Peyer's patch (tissue), 4 donors: Measurements from ENCODE around the gene FGR.

ENCODE experiments used
- CTCF ChIP-seq, 6 experiments: fragments of 450-650 bp in 4 of 6; fragments of 200-600 bp in 2 of 6; sonication (generic) in 1 of 6; IDR thresholded peaks; one replicate each; pipeline ENCODE4 v1.5.1; 2017 to 2019; ENCODE audit warnings: antibody characterized with exemption in 6 of 6, mild to moderate bottlenecking in 3 of 6, moderate library complexity in 1 of 6
- POLR2A ChIP-seq, 2 donors: fragments of 450-650 bp; IDR thresholded peaks; one replicate each; pipeline ENCODE4 v1.5.1; 2017; ENCODE audit warnings: antibody characterized with exemption in 2 of 2, mild to moderate bottlenecking in 2 of 2, moderate library complexity in 2 of 2

- TF ChIP-seq CTCF (IDR thresholded peaks at IDR 0.05) = no peak
- no peak for TF ChIP-seq POLR2A (IDR thresholded peaks at IDR 0.05)
These were observed 17.6 kb downstream of the FGR start for GRCh38 chr1:27617420-27617819.
